Astrocyte (in vitro differentiated cells and primary cell): Measurements from ENCODE around the gene GRB10. TPM values are rescaled to one million over a fixed set of nuclear protein-coding genes. Genes with fewer than 3 reads are reported as not detected.

Experiments used
- DNase-seq: peaks from one replicate; pipeline ENCODE4 v3.0.0-alpha.2; 2010; ENCODE audit warnings: low read depth
- FAIRE-seq: peaks from 2 replicates; lab custom pipeline; 2011; peaks lifted over from hg19 to GRCh38; lab: Jason Lieb, UNC
- H2AFZ ChIP-seq: 2 replicates; pipeline ENCODE4 v1.6.0; 2012; ENCODE audit warnings: low read depth, low read length, inconsistent platforms
- H3K27ac ChIP-seq: 2 replicates; pipeline ENCODE4 v1.5.1; 2011; ENCODE audit warnings: low read depth, low read length, inconsistent platforms
- H3K27me3 ChIP-seq: 2 replicates; pipeline ENCODE4 v1.6.0; 2011; ENCODE audit warnings: low read length, inconsistent platforms; ENCODE audit not compliant: insufficient read depth
- H3K36me3 ChIP-seq: 2 replicates; pipeline ENCODE4 v1.5.1; 2011; ENCODE audit warnings: low read length, inconsistent platforms; ENCODE audit not compliant: insufficient read depth
- H3K4me1 ChIP-seq: 2 replicates; pipeline ENCODE4 v1.5.1; 2011; ENCODE audit warnings: low read length, inconsistent platforms; ENCODE audit not compliant: insufficient read depth
- H3K4me2 ChIP-seq: 2 replicates; pipeline ENCODE4 v1.6.0; 2012; ENCODE audit warnings: low read length, inconsistent platforms
- H3K4me3 ChIP-seq: 2 replicates; pipeline ENCODE4 v1.5.1; 2011; ENCODE audit warnings: low read depth, mild to moderate bottlenecking, low read length, inconsistent platforms; ENCODE audit not compliant: insufficient read depth
- H3K79me2 ChIP-seq: 2 replicates; pipeline ENCODE4 v1.6.0; 2012; ENCODE audit warnings: mild to moderate bottlenecking, low read length, inconsistent platforms; ENCODE audit not compliant: insufficient read depth
- H3K9ac ChIP-seq: 2 replicates; pipeline ENCODE4 v1.6.0; 2012; ENCODE audit warnings: mild to moderate bottlenecking, low read length, inconsistent platforms
- H3K9me3 ChIP-seq: 2 replicates; pipeline ENCODE4 v1.5.1; 2012; ENCODE audit warnings: low read depth, mild to moderate bottlenecking, low read length, inconsistent platforms; ENCODE audit not compliant: insufficient read depth
- H4K20me1 ChIP-seq: 2 replicates; pipeline ENCODE4 v1.6.0; 2012; ENCODE audit warnings: low read length, inconsistent platforms; ENCODE audit not compliant: insufficient read depth
- H3K27ac Mint-ChIP-seq: one replicate; pipeline ENCODE4 v1.8.0; 2021; ENCODE audit warnings: mild to moderate bottlenecking, mixed read lengths; ENCODE audit not compliant: unreplicated experiment
- H3K27me3 Mint-ChIP-seq: one replicate; pipeline ENCODE4 v1.8.0; 2021; ENCODE audit warnings: low read depth, mixed read lengths; ENCODE audit not compliant: unreplicated experiment
- H3K36me3 Mint-ChIP-seq: one replicate; pipeline ENCODE4 v1.8.0; 2021; ENCODE audit warnings: low read depth, mixed read lengths; ENCODE audit not compliant: unreplicated experiment
- H3K4me1 Mint-ChIP-seq: one replicate; pipeline ENCODE4 v1.8.0; 2021; ENCODE audit warnings: low read depth, mixed read lengths; ENCODE audit not compliant: unreplicated experiment
- H3K4me3 Mint-ChIP-seq: one replicate; pipeline ENCODE4 v1.8.0; 2021; ENCODE audit warnings: mild to moderate bottlenecking, moderate library complexity, mixed read lengths; ENCODE audit not compliant: unreplicated experiment
- H3K9me3 Mint-ChIP-seq: one replicate; pipeline ENCODE4 v1.8.0; 2021; ENCODE audit warnings: mild to moderate bottlenecking, mixed read lengths; ENCODE audit not compliant: unreplicated experiment
- EZH2 ChIP-seq: IDR thresholded peaks from 2 replicates; pipeline ENCODE4 v1.6.1; 2012; ENCODE audit warnings: mild to moderate bottlenecking, low read length, inconsistent platforms; ENCODE audit not compliant: insufficient read depth
- total RNA-seq: library from RNA; stranded (reverse); gene quantifications from 2 replicates; pipeline ENCODE4 v1.2.1, GENCODE V29; 2021
- TF ChIP-seq, protein P1 (sequence below): IDR thresholded peaks from 2 replicates; pipeline ENCODE4 v1.5.1; 2011; ENCODE audit warnings: low read depth, mild to moderate bottlenecking, inconsistent platforms, low read length, moderate library complexity; ENCODE audit not compliant: insufficient read depth

Gene GRB10
- total RNA-seq, 1 donor from 2014 or later: 81.9 TPM

DNA sequence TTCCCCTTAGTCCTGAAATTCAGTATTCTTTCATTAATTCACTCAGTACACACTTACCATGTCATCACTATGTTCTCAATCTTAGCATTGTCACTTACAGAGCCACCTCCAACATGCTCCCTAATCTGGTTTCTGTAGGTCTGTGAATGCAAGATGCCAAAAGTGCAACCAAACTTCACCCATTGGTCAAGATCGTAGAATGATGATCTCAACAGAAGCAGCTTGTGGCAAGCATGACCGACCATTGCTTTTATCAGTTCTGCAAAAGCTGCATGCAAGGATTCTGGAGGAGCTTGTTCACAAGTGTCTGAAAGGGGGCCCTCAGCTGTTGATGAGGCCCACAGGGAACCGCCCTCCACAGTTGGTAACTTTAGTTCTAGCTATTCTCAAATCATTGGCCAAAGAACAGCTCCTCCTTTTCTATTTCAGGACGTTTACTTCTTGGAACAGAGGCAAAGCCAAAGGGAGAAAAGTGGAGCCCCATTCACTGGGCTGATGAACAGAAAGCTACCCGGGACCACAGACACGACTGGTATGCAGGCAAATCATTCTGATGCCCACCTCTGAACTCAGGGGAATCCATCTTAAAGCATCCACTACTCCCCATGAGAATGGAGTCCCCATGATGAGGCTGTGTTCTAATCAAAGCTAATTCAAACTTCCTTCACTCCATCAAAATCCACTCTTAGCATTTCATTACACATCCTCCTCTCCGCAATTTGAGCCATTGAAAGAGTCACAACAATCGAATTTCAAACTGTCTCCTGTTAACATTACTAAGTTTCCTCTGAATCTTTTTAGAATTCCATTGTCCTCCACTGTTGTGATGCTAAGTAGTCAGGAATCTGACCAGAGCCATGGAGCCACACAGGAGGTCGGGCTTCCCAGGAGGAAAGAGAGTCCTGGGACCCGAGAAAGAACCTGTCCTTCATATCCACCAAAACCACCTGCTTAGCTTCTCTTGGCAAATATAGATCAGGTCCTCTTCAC lies 13.9 kb downstream of the GRB10 start:
- H3K36me3 ChIP-seq: peaks cover 2% of the 10 kb centered on the region
- FAIRE-seq (no peak), DNase-seq (peak; percentile 50)
- peaks cover 21% of the 10 kb centered on the region for H3K36me3 Mint-ChIP-seq
- no peaks in the 10 kb centered on the region for H3K27me3 Mint-ChIP-seq
- no peak overlapping the region for H2AFZ ChIP-seq
- H3K4me3 ChIP-seq: no peak overlapping the region
- H3K9me3 Mint-ChIP-seq: peaks cover 6% of the 10 kb centered on the region
- H4K20me1 ChIP-seq: peaks cover 97% of the 10 kb centered on the region
- no peak overlapping the region for H3K27ac ChIP-seq
- H3K27me3 ChIP-seq: no peaks in the 10 kb centered on the region
- H3K4me3 Mint-ChIP-seq: peak overlapping the region; percentile 61
- H3K4me1 Mint-ChIP-seq: peaks cover 26% of the 10 kb centered on the region
- no peaks in the 10 kb centered on the region for H3K9me3 ChIP-seq
- peaks cover 2% of the 10 kb centered on the region for H3K4me1 ChIP-seq
- no peak overlapping the region for H3K9ac ChIP-seq
- peaks cover 99% of the 10 kb centered on the region for H3K79me2 ChIP-seq
- H3K4me2 ChIP-seq: no peak overlapping the region
- no peak for TF ChIP-seq EZH2
- TF ChIP-seq, protein P1, sequence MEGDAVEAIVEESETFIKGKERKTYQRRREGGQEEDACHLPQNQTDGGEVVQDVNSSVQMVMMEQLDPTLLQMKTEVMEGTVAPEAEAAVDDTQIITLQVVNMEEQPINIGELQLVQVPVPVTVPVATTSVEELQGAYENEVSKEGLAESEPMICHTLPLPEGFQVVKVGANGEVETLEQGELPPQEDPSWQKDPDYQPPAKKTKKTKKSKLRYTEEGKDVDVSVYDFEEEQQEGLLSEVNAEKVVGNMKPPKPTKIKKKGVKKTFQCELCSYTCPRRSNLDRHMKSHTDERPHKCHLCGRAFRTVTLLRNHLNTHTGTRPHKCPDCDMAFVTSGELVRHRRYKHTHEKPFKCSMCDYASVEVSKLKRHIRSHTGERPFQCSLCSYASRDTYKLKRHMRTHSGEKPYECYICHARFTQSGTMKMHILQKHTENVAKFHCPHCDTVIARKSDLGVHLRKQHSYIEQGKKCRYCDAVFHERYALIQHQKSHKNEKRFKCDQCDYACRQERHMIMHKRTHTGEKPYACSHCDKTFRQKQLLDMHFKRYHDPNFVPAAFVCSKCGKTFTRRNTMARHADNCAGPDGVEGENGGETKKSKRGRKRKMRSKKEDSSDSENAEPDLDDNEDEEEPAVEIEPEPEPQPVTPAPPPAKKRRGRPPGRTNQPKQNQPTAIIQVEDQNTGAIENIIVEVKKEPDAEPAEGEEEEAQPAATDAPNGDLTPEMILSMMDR: no peak
- no peak overlapping the region for H3K27ac Mint-ChIP-seq

DNA sequence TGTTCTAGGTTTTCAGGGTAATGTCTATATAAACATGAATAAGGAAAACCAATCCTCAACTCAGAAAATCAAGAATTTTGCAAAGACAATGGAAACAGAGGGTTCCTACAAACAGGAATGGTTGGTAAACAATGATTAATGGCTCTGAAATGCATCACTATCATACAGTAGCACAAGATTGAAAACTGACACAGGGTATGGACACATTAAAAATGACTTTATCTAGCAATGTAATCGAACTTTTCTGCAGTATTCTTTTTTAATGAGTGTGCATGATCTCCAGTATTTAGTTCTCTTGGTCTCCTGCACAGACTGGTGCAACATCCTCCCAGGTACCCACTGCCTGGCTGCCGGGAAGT lies 15.9 kb downstream of the GRB10 start:
- no peak overlapping the region for H3K4me2 ChIP-seq
- H3K79me2 ChIP-seq: peaks cover 99% of the 10 kb centered on the region
- peaks cover 100% of the 10 kb centered on the region for H4K20me1 ChIP-seq
- Mint-ChIP-seq H3K27me3 (no peaks in the 10 kb centered on the region), H3K9me3 (peaks cover 2% of the 10 kb centered on the region), H3K27ac (no peak overlapping the region), H3K4me1 (peaks cover 30% of the 10 kb centered on the region), H3K4me3 (no peak overlapping the region), H3K36me3 (peaks cover 20% of the 10 kb centered on the region)
- H3K9me3 ChIP-seq: no peaks in the 10 kb centered on the region
- H3K4me1 ChIP-seq: peaks cover 2% of the 10 kb centered on the region
- DNase-seq: no peak
- no peak for TF ChIP-seq EZH2
- TF ChIP-seq, protein P1: no peak
- no peak overlapping the region for H2AFZ ChIP-seq
- no peak overlapping the region for H3K9ac ChIP-seq
- H3K36me3 ChIP-seq: peaks cover 2% of the 10 kb centered on the region
- no peak for FAIRE-seq
- no peak overlapping the region for H3K4me3 ChIP-seq
- H3K27ac ChIP-seq: no peak overlapping the region
- H3K27me3 ChIP-seq: no peaks in the 10 kb centered on the region
